DOHH2 (cell line): ENCODE measurements around the gene KLK15.

Experiments used
- H3F3A ChIP-seq: fragments of 200-600 bp; sonication (generic), shearing (Covaris generic); 2 replicates; pipeline ENCODE4 v1.6.0; 2016; ENCODE audit warnings: antibody characterized with exemption, mild to moderate bottlenecking; ENCODE audit not compliant: control insufficient read depth, insufficient read depth
- H3K27ac ChIP-seq: fragments of 200-600 bp; sonication (generic); 2 replicates; pipeline ENCODE4 v1.5.1; 2014; ENCODE audit warnings: low read depth, mild to moderate bottlenecking, low read length, moderate library complexity
- H3K27me3 ChIP-seq: fragments of 200-600 bp; sonication (generic); 2 replicates; pipeline ENCODE4 v1.6.1; 2014; ENCODE audit warnings: mild to moderate bottlenecking, low read length, mixed read lengths; ENCODE audit not compliant: control insufficient read depth
- H3K36me3 ChIP-seq: fragments of 200-600 bp; sonication (generic); 2 replicates; pipeline ENCODE4 v1.6.1; 2014; ENCODE audit warnings: mild to moderate bottlenecking, low read length, moderate library complexity, mixed read lengths; ENCODE audit not compliant: control insufficient read depth
- H3K4me1 ChIP-seq: fragments of 200-600 bp; sonication (generic); 2 replicates; pipeline ENCODE4 v1.6.1; 2014; ENCODE audit warnings: mild to moderate bottlenecking, low read length, mixed read lengths; ENCODE audit not compliant: control insufficient read depth
- H3K4me2 ChIP-seq: fragments of 200-600 bp; sonication (generic); 2 replicates; pipeline ENCODE4 v1.6.0; 2014; ENCODE audit warnings: mild to moderate bottlenecking, low read length, moderate library complexity
- H3K4me3 ChIP-seq: fragments of 200-600 bp; sonication (generic); 2 replicates; pipeline ENCODE4 v1.5.1; 2014; ENCODE audit warnings: mild to moderate bottlenecking, low read length, mixed read lengths
- H3K79me2 ChIP-seq: fragments of 200-600 bp; sonication (generic); 2 replicates; pipeline ENCODE4 v1.6.1; 2014; ENCODE audit warnings: mild to moderate bottlenecking, low read length, mixed read lengths; ENCODE audit not compliant: control insufficient read depth
- H3K9me2 ChIP-seq: fragments of 200-600 bp; sonication (generic); replicated peaks from 2 replicates; pipeline ENCODE4 v1.6.1; 2014; ENCODE audit warnings: mild to moderate bottlenecking, low read length, mixed read lengths; ENCODE audit not compliant: control insufficient read depth
- H3K9me3 ChIP-seq: fragments of 200-600 bp; sonication (generic); 2 replicates; pipeline ENCODE4 v1.6.1; 2014; ENCODE audit warnings: antibody characterized with exemption, low read length, mixed read lengths; ENCODE audit not compliant: control insufficient read depth, insufficient read depth
- H4K20me1 ChIP-seq: fragments of 200-600 bp; sonication (generic); 2 replicates; pipeline ENCODE4 v1.6.0; 2014; ENCODE audit warnings: low read depth, mild to moderate bottlenecking, antibody characterized with exemption, low read length, moderate library complexity; ENCODE audit not compliant: control insufficient read depth, insufficient read depth
- EZH2phosphoT487 ChIP-seq: fragments of 200-600 bp; sonication (generic); IDR thresholded peaks from 2 replicates; pipeline ENCODE4 v1.6.1; 2017; ENCODE audit warnings: borderline replicate concordance, mild to moderate bottlenecking, antibody characterized with exemption, low read length, moderate library complexity, mixed read lengths
- TF ChIP-seq, protein P1 (sequence below): fragments of 200-600 bp; sonication (generic); IDR thresholded peaks from one replicate; pipeline ENCODE4 v1.5.1; 2014; ENCODE audit warnings: antibody characterized with exemption, mild to moderate bottlenecking, low read depth, low read length; ENCODE audit not compliant: poor library complexity, severe bottlenecking

The KLK15 gene

GRCh38 chr19:50826492-50827240 lies 6.7 kb downstream of the KLK15 start:
- no peaks in the 10 kb centered on the region for H4K20me1 ChIP-seq
- no peak overlapping the region for H3K4me3 ChIP-seq
- H3K27me3 ChIP-seq = peaks cover 16% of the 10 kb centered on the region
- no peak for TF ChIP-seq EZH2phosphoT487
- TF ChIP-seq, protein P1, sequence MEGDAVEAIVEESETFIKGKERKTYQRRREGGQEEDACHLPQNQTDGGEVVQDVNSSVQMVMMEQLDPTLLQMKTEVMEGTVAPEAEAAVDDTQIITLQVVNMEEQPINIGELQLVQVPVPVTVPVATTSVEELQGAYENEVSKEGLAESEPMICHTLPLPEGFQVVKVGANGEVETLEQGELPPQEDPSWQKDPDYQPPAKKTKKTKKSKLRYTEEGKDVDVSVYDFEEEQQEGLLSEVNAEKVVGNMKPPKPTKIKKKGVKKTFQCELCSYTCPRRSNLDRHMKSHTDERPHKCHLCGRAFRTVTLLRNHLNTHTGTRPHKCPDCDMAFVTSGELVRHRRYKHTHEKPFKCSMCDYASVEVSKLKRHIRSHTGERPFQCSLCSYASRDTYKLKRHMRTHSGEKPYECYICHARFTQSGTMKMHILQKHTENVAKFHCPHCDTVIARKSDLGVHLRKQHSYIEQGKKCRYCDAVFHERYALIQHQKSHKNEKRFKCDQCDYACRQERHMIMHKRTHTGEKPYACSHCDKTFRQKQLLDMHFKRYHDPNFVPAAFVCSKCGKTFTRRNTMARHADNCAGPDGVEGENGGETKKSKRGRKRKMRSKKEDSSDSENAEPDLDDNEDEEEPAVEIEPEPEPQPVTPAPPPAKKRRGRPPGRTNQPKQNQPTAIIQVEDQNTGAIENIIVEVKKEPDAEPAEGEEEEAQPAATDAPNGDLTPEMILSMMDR = no peak
- no peaks in the 10 kb centered on the region for H3K9me2 ChIP-seq
- H3K9me3 ChIP-seq = no peaks in the 10 kb centered on the region
- no peaks in the 10 kb centered on the region for H3K79me2 ChIP-seq
- no peak overlapping the region for H3K27ac ChIP-seq
- H3K36me3 ChIP-seq = no peaks in the 10 kb centered on the region
- H3F3A ChIP-seq = no peaks in the 10 kb centered on the region
- H3K4me1 ChIP-seq = peaks cover 5% of the 10 kb centered on the region
- H3K4me2 ChIP-seq = no peak overlapping the region

- Histone ChIP-seq H3K27ac (no peak within 1 kb of the TSS), H3K9me3 (no peaks in the 10 kb centered on the region), H3F3A (peaks cover 4% of the 10 kb centered on the region; the same call in 1 of the 2 replicates), H3K4me2 (no peak within 1 kb of the TSS), H4K20me1 (no peaks in the 10 kb centered on the region), H3K36me3 (no peaks in the 10 kb centered on the region), H3K79me2 (no peaks in the 10 kb centered on the region), H3K9me2 (no peaks in the 10 kb centered on the region), H3K27me3 (peaks cover 18% of the 10 kb centered on the region), H3K4me1 (peaks cover 35% of the 10 kb centered on the region), H3K4me3 (no peak within 1 kb of the TSS)
- TF ChIP-seq, protein P1 = no peak
- no peak for TF ChIP-seq EZH2phosphoT487
These were observed 9.9 kb downstream of the KLK15 start, which contains the start of gene KLK1 for GRCh38 chr19:50823389-50824042. Gene KLK1, minus strand, starts transcription at chr19:50823787. Its CDS starts 39 bp downstream, at chr19:50823748.

DNA sequence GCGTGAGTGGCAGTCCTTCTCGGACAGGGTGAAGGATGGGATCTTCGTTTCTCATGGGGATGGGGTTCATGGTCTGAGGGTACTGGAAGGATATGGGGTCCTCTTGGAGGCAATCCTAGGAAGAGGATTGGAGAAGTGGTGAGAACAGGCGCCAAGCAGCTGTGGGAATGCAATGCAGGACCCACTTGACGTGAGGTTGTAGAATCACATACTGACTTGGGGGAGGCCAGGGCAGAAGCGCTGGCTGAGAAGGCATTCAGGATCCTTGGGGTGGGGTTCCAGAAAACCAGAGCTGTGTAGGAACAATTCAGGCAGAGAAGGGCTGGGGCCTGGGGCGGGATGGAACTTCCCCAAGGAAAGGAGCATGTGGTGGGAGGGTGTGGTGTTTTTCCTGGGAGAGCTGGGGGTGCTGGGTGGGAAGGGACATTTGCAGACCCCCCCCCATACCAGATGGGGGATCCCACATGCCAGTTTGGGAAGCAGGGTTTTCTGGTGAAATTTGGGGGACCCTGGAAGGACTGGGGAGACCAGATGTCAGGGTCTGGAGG lies 10.6 kb downstream of the KLK15 start:
- H3K36me3 ChIP-seq = no peaks in the 10 kb centered on the region
- peaks cover 4% of the 10 kb centered on the region; the same call in 1 of the 2 replicates for H3F3A ChIP-seq
- H4K20me1 ChIP-seq = no peaks in the 10 kb centered on the region
- H3K9me3 ChIP-seq = no peaks in the 10 kb centered on the region
- no peak for TF ChIP-seq EZH2phosphoT487
- TF ChIP-seq, protein P1 = no peak
- no peaks in the 10 kb centered on the region for H3K9me2 ChIP-seq
- H3K4me1 ChIP-seq = peaks cover 43% of the 10 kb centered on the region
- H3K27ac ChIP-seq = no peak overlapping the region
- no peak overlapping the region for H3K4me3 ChIP-seq
- no peaks in the 10 kb centered on the region for H3K79me2 ChIP-seq
- H3K4me2 ChIP-seq = no peak overlapping the region
- H3K27me3 ChIP-seq = peaks cover 18% of the 10 kb centered on the region
